Panc1 (cell line): ENCODE data around the gene SNPH. TPM values are rescaled to one million over a fixed set of nuclear protein-coding genes. Genes with fewer than 3 reads are reported as not detected.

ENCODE experiments used
- ATAC-seq: fragments of 200-7000 bp; cut with Tn5 transposase; 2 replicates; pipeline ENCODE4 v1.9.1; 2020; ENCODE audit warnings: mild to moderate bottlenecking, moderate library complexity
- BruUV-seq: library from RNA; stranded (reverse); fragments of 400-500 nt; replicated peaks from 2 replicates; lab custom pipeline; 2021; lab: Mats Ljungman, UMichigan
- CTCF ChIA-PET: fragments of 300-600 bp; sonication (Branson Sonifier 250); formaldehyde crosslinking; loops from one replicate; lab custom pipeline; 2022; ENCODE audit warnings: antibody characterized with exemption; lab: Charles Lee
- POLR2A ChIA-PET: fragments of 300-600 bp; sonication (Branson Sonifier 250); formaldehyde crosslinking; loops from one replicate; lab custom pipeline; 2022; ENCODE audit warnings: antibody characterized with exemption; lab: Charles Lee
- DNase-seq: peaks from one replicate; pipeline ENCODE4 v3.0.0-alpha.2; 2010; ENCODE audit warnings: low read depth, low spot score
- H3K27ac ChIP-seq: 2 replicates; pipeline ENCODE4 v1.5.1; 2011; ENCODE audit warnings: mild to moderate bottlenecking, low read length, inconsistent platforms
- H3K27me3 ChIP-seq: fragments of 200-500 bp; sonication (Bioruptor generic); 2 replicates; pipeline ENCODE4 v1.6.0; 2014; ENCODE audit warnings: low read length, inconsistent platforms; ENCODE audit not compliant: control insufficient read depth, insufficient read depth
- H3K36me3 ChIP-seq: fragments of 200-500 bp; sonication (Bioruptor generic); 2 replicates; pipeline ENCODE4 v1.5.1; 2014; ENCODE audit warnings: inconsistent platforms, mild to moderate bottlenecking, low read length, moderate library complexity; ENCODE audit not compliant: control insufficient read depth, insufficient read depth
- H3K4me1 ChIP-seq: 2 replicates; pipeline ENCODE4 v1.5.1; 2011; ENCODE audit warnings: inconsistent platforms, mild to moderate bottlenecking, low read length, moderate library complexity; ENCODE audit not compliant: control insufficient read depth, insufficient read depth
- H3K4me3 ChIP-seq, 2 experiments: 2 replicates each; pipeline ENCODE4 v1.5.1; 2011 to 2012; ENCODE audit warnings: low read depth in 2 of 2, low read length in 2 of 2, mild to moderate bottlenecking in 2 of 2, inconsistent platforms in 1 of 2, moderate library complexity in 1 of 2
- H3K9me3 ChIP-seq: fragments of 200-500 bp; sonication (Bioruptor generic); 2 replicates; pipeline ENCODE4 v1.5.1; 2014; ENCODE audit warnings: low read depth, mild to moderate bottlenecking, inconsistent platforms, low read length, moderate library complexity; ENCODE audit not compliant: control insufficient read depth, insufficient read depth
- POLR2AphosphoS5 ChIP-seq: IDR thresholded peaks from 2 replicates; pipeline ENCODE4 v1.6.1; 2012; ENCODE audit warnings: mild to moderate bottlenecking, low read depth, low read length, moderate library complexity
- SIN3A ChIP-seq: IDR thresholded peaks from 2 replicates; pipeline ENCODE4 v1.6.1; 2012; ENCODE audit warnings: low read depth, mild to moderate bottlenecking, low read length, moderate library complexity, borderline replicate concordance; ENCODE audit not compliant: insufficient read depth
- TCF7L2 ChIP-seq: IDR thresholded peaks from 2 replicates; pipeline ENCODE4 v1.6.1; 2011; ENCODE audit warnings: mild to moderate bottlenecking, low read depth, low read length, inconsistent platforms
- in situ Hi-C: cut with HindIII; loops from 2 replicates; pipeline ENCODE4 v1.10.0; 2016; ENCODE audit warnings: low sequenced_read_pairs, low pct_unique_long_range_greater_than_20kb
- intact Hi-C: fragments of 100-400 bp; cut with micrococcal nuclease; formaldehyde crosslinking; loops from one replicate; pipeline ENCODE4 v1.10.0; 2022; ENCODE audit not compliant: unreplicated experiment
- total RNA-seq: library from RNA; stranded (reverse); gene quantifications from one replicate; pipeline ENCODE4 v1.2.1, GENCODE V29; 2021; ENCODE audit not compliant: unreplicated experiment
- TF ChIP-seq, protein P1 (sequence below), 2 experiments: IDR thresholded peaks; 2 replicates each; pipeline ENCODE4 v1.6.1; 2011 to 2012; ENCODE audit warnings: low read depth in 2 of 2, control low read depth in 1 of 2, low read length in 1 of 2, mild to moderate bottlenecking in 1 of 2, moderate library complexity in 1 of 2; ENCODE audit not compliant: insufficient read depth in 1 of 2
- TF ChIP-seq, protein P2 (sequence below): fragments of 450-650 bp; IDR thresholded peaks from 2 replicates; pipeline ENCODE4 v1.5.1; 2017; ENCODE audit warnings: mild to moderate bottlenecking

SNPH gene
- total RNA-seq, 1 experiment from 2014 or later: 6.4 TPM

DNA sequence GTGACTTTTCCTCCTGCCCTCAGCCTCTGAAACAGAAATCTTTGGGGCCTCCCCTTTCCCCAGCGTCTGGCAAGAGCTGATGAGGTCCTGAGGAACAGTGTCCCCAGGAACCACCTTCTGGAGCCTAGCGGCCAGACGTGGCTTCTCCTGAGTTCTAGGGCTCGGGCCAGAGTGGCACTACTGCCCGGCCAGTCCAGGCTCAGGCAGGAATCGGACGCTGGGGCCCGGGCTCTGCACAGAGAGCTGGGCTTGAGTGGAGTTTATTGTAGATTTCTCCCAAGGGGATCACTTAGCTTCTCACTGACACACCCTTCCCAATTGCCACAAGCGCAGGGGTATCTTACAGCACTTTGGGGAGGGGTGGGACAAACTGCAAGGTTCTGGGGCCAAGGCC, 42.6 kb downstream of the SNPH start:
- CTCF ChIA-PET: no interaction called here

DNA sequence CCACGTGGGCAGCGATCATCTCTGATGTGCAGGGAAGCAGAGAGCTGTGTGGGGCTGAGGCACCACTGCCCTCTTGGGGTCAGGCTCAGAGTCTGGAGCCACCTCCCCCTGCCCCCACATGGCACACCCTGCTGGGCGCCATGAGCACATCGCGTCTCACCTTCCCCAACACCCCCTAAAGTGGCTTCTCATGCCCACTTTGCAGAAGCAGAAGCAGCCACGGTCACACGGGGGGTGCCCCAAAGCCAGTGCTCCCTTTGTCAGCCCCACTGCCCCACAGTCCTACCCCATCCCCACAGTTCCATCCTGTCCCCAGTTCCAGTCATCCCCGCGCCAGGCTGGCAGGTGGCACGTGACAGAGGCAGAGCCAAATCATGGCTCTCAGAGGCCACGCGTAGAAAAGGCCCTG, 43.3 kb downstream of the SNPH start:
- H3K4me1 ChIP-seq: peaks cover 4% of the 10 kb centered on the region; the same call in 1 of the 2 replicates
- BruUV-seq: no TSS peak
- no peak for ATAC-seq

More for the DNA sequence above, 42.6 kb downstream of the SNPH start:
- no peak for DNase-seq
- Histone ChIP-seq H3K4me3 (no peak overlapping the region), H3K36me3 (no peaks in the 10 kb centered on the region), H3K4me1 (peaks cover 2% of the 10 kb centered on the region; the same call in 1 of the 2 replicates), H3K27me3 (no peaks in the 10 kb centered on the region), H3K27ac (no peak overlapping the region), H3K9me3 (no peaks in the 10 kb centered on the region)
- ATAC-seq: no peak
- TF ChIP-seq, protein P1, sequence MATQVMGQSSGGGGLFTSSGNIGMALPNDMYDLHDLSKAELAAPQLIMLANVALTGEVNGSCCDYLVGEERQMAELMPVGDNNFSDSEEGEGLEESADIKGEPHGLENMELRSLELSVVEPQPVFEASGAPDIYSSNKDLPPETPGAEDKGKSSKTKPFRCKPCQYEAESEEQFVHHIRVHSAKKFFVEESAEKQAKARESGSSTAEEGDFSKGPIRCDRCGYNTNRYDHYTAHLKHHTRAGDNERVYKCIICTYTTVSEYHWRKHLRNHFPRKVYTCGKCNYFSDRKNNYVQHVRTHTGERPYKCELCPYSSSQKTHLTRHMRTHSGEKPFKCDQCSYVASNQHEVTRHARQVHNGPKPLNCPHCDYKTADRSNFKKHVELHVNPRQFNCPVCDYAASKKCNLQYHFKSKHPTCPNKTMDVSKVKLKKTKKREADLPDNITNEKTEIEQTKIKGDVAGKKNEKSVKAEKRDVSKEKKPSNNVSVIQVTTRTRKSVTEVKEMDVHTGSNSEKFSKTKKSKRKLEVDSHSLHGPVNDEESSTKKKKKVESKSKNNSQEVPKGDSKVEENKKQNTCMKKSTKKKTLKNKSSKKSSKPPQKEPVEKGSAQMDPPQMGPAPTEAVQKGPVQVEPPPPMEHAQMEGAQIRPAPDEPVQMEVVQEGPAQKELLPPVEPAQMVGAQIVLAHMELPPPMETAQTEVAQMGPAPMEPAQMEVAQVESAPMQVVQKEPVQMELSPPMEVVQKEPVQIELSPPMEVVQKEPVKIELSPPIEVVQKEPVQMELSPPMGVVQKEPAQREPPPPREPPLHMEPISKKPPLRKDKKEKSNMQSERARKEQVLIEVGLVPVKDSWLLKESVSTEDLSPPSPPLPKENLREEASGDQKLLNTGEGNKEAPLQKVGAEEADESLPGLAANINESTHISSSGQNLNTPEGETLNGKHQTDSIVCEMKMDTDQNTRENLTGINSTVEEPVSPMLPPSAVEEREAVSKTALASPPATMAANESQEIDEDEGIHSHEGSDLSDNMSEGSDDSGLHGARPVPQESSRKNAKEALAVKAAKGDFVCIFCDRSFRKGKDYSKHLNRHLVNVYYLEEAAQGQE (IDR thresholded peaks at IDR 0.05; ENCODE audit: insufficient read depth in 1 of 2, low read depth in 2 of 2, low read length in 1 of 2): no peak
- TF ChIP-seq SIN3A: no peak
- TF ChIP-seq, protein P2, sequence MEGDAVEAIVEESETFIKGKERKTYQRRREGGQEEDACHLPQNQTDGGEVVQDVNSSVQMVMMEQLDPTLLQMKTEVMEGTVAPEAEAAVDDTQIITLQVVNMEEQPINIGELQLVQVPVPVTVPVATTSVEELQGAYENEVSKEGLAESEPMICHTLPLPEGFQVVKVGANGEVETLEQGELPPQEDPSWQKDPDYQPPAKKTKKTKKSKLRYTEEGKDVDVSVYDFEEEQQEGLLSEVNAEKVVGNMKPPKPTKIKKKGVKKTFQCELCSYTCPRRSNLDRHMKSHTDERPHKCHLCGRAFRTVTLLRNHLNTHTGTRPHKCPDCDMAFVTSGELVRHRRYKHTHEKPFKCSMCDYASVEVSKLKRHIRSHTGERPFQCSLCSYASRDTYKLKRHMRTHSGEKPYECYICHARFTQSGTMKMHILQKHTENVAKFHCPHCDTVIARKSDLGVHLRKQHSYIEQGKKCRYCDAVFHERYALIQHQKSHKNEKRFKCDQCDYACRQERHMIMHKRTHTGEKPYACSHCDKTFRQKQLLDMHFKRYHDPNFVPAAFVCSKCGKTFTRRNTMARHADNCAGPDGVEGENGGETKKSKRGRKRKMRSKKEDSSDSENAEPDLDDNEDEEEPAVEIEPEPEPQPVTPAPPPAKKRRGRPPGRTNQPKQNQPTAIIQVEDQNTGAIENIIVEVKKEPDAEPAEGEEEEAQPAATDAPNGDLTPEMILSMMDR: no peak
- TF ChIP-seq TCF7L2: no peak
- TF ChIP-seq POLR2AphosphoS5: no peak
- in situ Hi-C loops (no loop called here), intact Hi-C loops (no loop called here)
- POLR2A ChIA-PET: no interaction called here
- no TSS peak for BruUV-seq

More for the DNA sequence above, 43.3 kb downstream of the SNPH start:
- no peak for DNase-seq
- Histone ChIP-seq H3K27ac (no peak overlapping the region), H3K4me3 (no peak overlapping the region), H3K27me3 (no peaks in the 10 kb centered on the region), H3K9me3 (no peaks in the 10 kb centered on the region), H3K36me3 (no peaks in the 10 kb centered on the region)
- CTCF ChIA-PET: interaction anchor here (0.5 kb wide), 1 partner anchor 42 kb away, joined by 4 read pairs; no protein-coding TSS in a partner anchor
- intact Hi-C loops (no loop called here), in situ Hi-C loops (no loop called here)
- TF ChIP-seq POLR2AphosphoS5 (no peak), SIN3A (no peak), TCF7L2 (no peak)
- TF ChIP-seq, protein P2: no peak
- TF ChIP-seq, protein P1 (IDR thresholded peaks at IDR 0.05; ENCODE audit: insufficient read depth in 1 of 2, low read depth in 2 of 2, low read length in 1 of 2): no peak
- POLR2A ChIA-PET: no interaction called here
